ENCODE results near the gene BRAF.
"Not testable (repeated sequence)": the region's sequence is repeated elsewhere in the genome, so short reads cannot be mapped to it uniquely, and the experiment has no call there.

BRAF gene

DNA sequence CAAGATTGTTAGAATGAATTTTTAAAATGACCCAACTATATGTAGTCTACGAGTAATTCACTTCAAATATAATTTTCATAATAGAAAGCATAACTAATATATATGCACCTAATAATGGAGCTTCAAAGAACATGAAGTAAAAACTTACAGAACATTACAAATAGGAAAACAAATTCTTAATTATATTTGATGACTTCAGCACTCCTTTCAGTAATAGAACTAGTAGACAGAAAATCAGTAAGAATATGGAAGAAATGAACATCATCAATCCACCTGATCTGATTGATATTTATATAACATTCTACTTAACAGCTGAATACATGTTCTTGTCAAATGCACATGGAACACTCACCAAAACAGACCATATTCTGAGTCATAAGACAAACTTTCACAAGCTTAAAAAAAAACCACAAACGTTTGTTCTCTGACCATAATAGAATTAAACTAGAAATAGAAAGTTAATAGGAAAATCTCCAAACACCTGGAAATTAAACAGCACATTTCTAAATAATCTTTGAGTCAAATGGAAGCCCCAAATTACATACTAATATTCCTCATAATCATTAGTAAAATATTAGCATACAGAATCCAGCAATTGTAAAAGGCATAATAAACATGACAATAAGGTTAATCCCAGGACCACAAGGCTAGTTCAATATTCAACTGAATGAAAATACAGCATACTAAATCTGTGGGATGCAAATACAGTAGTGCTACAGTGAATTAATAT is 48.0 kb downstream of the BRAF start:
- peak; percentile 45 for DNase-seq (ENCODE audit: low read depth)

DNA sequence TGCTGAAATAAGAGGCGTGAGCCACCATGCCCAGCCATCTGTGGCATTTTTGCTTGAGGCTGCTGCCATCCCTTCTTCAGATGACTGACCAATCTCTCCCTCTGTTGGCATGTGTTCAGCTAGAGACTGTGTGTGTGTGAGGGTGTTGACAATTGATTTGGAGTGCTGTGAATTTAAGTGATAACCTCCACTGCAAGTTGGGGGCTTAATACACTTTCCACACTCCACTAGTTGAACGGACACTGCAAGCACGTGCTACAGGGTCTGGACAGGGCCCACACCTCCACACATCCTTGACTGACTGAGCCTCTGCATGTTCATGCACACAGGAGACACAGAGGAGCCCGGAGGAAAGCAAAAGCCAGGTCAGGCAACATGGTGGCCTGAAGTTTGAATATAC is 51.3 kb downstream of the BRAF start:
- no peak for DNase-seq (ENCODE audit: low read depth)

DNA sequence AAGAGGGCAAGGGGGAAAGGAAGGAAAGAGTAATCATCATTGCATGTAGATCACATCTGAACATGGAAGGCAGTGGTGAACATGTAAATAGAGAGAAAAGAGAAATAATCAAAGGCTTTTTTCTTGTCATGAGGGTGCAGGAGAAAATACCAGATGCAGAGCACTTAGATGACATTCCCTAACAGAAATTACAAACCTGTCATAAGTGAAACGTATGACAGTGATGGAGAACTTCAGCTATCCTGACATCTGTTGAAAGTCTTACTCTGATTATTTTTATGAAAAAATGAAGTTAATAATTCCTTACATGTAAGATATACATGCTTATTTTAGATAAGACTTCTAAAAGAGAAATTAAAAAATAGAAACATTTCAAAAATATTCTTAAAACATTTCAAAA is 54.7 kb downstream of the BRAF start:
- no peak for DNase-seq (ENCODE audit: low read depth)

DNA sequence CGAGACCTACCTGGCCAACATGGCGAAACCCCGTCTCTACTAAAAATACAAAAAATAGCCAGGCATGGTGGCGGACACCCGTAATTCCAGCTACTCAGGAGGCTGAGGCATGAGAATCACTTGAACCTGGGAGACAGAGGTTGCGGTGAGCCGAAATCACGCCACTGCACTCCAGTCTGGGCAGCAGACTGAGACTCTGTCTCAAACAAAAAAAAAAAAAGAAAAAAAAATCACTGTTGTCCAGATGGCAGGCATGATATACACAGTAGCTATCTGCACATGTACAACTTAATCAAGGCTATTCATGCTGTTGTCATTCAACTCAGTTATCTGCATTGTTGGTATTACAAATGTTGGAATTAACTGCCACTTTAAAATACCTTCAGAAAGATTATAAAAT is 55.3 kb downstream of the BRAF start:
- DNase-seq (ENCODE audit: low read depth) = no peak

DNA sequence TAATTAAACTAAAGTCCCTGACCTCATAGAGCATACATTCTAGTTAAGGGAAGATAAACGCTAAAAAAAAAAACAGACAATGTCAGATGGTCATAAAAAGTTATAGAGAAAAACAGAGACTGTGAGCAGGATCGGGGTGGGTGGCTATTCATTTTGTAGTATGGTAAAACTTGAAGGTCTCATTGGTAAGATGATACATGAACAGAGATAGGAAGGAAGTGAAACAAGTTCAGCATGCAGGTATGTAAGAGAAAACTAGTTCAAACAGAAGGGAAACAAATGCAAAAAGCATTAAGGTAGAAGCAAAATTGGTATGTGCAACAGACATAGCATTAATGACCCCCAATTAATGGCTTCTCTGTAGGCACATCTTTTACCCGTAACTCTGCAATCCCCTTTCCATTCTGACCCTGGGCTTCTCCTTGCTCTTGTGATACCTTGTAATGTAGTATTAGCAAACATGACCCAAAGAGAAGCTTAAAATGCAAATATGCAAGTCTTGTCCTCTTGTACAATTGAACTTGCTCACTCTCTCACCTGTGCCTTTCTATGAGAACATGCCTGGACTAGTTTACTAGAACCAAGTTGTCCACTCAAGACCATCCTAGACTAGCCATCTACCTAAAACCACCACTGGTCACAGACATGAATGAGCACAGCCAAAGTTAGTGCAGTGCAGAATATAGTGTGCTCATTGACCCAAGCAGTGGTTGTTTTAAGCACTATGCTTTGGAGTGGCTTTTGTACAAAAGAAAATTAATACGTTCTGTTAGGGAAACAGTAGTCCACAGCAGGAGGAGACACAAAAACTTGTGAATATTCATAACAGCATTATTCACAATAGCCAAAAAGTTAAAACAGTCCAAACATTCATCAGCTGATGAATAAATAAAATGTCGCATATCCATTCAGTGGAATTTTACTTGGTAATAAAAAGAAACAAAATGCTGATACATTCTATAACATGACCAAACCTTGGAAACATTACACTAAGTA is 57.0 kb downstream of the BRAF start:
- no peak for DNase-seq (ENCODE audit: low read depth)

DNA sequence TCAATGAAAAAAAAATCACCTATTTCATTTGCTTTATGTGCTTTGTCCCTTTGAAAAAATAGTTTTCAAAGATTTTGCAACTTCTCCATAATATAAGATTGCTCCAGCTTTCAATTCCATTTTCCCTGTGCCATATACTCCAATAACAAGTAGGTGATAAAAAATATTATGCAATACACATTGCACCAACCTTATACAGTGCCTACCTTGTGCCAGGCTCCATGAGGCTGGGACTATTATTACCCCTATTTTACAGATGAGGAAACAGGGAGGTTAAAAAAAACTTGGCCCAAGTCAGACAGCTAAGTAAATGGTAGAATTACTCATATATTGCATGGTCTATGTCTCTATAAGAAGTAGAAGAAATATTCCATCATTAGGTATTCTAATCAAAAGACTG is 57.8 kb downstream of the BRAF start:
- DNase-seq (ENCODE audit: low read depth) = no peak

DNA sequence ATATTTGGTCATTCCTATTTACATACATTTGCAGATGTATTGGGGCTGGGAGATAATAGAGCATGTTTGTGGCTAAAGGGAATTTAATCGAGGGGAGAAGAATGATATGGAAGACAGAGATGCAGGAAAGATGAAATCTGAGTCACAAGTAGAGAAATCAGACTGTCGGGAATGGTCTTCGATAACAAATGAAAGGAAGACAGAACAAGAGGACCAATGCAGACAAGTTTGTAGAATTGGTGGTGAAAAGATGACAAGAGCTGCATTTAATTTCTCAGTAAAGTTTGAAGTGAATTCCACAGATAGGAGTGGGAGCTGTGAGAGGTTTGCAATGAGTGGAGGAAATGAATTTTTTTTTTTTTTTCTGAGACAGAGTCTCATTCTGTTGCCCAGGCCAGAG is 60.0 kb downstream of the BRAF start:
- no peak for DNase-seq (ENCODE audit: low read depth)

DNA sequence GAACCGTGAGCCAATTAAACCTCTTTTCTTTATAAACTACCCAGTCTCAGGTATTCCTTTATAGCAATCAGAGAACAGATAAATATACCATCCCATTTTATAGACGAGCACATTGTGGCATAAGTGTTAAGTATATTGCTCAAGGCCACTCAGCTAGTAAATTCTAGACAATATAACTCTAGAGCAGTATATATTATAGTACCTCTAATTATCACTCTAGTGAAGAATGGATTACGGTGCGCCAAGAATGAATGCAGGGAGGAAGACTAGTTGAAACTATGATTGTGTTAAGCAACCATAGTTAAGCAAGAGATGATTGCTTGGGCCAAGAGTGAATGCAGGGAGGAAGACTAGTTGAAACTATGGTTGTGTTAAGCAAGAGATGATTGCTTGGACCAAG is 60.9 kb downstream of the BRAF start:
- DNase-seq (ENCODE audit: low read depth) = no peak

DNA sequence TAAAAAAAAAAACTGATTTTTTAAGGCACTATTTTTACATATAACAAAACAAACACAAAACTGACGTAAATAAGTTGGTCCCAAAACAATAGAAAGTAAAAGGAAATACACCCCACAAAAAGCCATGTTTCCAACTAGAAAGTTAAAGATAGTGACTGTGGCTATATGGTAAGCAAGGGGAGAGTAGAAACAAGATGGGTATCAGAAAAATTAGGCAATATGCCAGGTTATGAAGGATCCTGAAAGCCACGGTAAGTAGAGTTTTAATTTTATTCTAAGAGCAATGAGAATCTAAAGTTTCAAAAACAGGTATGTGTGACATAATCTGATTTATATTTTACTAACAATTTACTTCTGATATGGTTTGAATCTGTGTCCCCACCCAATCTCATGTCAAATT is 61.5 kb downstream of the BRAF start:
- no peak for DNase-seq (ENCODE audit: low read depth)

DNA sequence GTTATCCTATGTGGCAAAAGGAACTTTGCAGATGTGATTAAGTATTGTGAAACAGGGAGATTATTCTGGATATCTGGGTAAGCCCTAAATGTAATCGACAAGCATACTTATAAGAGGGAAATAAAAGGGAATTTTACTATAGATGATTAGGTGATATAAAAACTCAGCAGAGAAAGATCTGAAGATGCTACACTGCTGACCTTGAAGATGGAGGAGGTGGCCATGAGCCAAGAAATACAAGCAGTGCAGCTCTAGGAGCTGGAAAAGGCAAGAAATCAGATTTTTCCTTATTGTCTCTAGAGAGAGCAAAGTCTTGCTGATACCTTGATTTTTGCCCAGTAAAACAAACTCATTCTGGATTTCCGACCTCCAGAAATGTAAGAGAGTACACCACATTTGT is 67.7 kb downstream of the BRAF start:
- DNase-seq (ENCODE audit: low read depth) = no peak

DNA sequence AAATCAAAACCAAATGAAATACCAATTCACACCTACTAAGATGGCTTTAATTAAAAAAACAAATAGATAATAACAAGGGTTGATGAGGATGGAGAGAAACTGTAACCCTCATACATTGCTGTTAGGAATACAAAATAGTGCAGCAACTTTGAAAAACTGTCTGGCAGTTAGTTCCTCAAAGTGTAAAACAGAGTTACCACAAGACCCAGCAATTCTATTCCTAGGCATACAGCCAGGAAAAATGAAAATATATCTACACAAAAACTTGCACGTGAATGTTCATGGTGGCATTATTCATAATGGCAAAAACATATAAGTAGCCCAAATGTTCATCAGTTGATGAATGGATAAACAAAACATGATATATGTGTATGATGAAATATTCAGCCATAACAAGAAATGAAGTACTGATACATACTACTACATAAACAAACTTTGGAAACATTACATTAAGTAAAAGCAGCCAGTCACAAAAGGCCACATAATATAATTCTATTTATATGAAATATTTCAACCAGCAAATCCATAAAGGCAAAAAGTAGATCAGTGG is 83.5 kb downstream of the BRAF start:
- peak; percentile 42 for DNase-seq (ENCODE audit: low read depth)

DNA sequence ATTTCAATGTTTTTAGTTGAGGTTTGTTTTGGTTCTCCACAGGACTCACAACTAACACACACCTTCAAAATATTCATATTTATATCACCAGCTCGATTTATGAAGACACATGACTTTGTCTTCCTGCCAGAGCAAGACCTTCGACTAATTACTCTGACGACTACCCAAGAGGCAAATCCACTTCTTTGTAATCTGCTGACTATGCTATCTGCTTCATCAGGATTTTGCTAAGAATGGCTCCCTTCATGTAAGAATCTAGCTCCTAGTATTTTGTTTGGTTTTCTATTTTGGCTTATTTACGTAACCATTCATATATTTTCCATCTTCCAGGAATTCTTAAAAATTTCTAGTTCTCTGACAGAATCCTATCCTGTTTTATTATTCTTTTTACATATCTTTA is 93.0 kb downstream of the BRAF start:
- no peak for DNase-seq (ENCODE audit: low read depth)

DNA sequence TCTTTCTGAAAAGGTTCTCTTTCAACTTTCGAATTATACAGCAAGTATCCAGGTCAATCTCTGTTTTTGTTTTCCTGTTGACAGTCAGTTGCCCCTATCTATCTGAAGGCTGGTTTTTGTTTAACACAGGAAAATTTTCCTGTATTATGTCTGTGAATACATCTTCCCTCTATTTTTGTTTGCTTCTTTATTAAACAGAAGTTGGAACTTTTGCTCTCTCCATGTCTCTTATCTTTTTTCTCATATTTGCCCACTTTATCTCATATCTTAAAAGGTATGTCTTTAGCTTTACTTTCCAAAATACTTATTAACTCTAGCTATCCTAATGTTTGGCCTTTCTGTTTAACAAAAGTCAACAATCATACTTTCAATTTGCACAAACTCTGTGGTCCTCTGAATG is 95.0 kb downstream of the BRAF start:
- DNase-seq (ENCODE audit: low read depth) = no peak

DNA sequence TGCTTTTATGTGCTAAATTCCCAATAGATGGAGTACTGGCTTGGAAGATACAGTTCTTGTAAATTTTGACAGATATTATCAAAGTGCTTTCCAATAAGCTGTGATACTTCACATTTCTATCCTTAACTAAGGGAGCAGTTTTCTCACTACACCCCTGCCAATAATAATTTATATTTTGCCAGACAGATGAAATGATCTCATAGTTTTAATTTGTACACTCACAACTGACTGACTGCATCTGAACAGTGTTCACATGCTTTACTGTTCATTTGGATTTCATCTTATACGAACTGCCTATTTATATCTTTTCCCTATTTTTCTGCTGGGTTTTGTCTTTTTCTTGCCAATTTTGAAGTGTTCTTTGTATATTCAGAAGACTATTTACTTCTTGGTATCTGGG is 96.0 kb downstream of the BRAF start:
- DNase-seq (ENCODE audit: low read depth) = no peak

DNA sequence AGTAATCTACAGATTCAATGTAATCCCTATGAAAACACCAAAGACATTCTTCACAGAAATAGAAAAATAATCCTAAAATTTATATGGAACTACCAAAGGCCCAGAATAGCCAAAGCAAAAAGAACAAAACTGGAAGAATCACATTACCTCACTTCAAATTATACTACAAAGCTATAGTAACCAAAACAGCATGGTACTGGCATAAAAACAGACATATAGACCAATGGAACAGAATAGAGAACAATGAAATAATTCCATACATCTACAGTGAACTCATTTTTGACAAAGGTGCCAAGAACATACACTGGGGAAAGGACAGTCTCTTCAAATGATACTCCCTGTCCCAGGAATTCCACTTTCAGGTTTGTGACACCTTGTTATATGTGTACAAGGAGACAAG is 107.3 kb downstream of the BRAF start:
- DNase-seq (ENCODE audit: low read depth) = not testable (repeated sequence)

DNA sequence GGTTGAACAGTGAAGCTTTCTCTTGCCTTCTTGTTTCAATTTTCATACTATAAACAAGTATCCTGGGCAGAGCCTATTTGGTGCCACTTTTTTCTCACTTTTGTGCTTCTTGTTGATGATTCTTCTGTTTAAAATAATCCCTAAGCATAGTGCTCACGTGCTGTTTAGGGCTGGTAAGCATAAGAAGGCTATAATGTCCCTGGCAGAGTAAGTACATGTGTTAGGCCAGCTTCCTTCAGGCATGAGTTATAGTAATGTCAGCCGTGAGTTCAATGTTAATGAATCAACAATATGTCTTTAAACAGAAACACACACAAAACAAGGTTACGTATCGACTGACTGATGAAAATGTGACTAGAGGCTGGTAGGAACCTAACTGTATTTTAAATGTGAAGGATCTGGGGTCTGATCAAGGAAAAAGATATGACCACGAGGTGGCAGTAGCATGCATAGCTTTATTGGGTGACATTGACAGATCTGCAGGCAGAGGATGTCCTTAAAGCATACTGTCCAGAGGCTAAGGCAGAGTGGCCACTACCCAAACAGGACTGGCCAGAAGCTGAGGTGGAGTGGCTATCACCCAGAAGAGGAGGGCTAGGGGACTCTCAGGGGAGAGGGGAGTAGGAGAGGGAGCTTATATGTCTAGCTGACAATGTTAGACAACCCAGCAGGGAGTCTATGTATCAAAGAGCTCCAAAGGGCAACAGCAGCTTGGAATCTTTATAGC is 113.7 kb downstream of the BRAF start:
- DNase-seq (ENCODE audit: low read depth) = peak; percentile 62

DNA sequence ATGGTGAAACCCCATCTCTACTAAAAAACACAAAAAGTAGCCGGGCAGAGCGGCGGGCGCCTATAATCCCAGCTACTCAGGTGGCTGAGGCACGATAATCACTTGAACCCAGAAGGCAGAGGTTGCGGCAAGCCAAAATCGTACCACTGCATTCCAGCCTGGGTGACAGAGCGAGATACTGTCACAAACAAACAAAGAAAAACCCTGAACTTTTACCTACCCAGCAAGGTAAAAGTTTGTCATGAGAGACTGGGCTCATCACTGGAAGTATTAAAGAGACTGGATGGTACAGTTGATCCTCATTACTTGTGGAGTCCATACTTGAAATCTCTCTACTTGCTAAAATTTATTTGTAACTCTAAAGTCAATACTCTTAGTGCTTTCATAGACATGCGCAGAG is 114.3 kb downstream of the BRAF start:
- no peak for DNase-seq (ENCODE audit: low read depth)

DNA sequence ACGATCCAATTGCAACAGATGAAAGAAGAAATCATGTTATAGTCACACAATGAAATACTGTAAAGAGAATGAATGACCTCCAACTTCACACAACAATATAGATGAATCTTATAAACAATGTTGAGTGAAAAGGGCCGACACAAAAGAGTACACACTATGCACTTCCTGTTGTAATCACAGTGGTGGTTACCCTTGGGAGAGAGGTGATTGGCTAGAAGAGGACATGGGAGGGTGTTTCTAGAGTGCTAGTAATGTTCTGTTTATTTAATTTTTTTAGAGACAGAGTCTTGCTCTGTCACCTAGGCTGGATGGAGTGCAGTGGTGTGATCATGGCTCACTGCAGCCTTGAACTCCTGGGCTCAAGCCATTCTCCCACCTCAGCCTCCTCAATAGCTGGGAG is 145.8 kb downstream of the BRAF start:
- no peak for DNase-seq (ENCODE audit: low read depth)

DNA sequence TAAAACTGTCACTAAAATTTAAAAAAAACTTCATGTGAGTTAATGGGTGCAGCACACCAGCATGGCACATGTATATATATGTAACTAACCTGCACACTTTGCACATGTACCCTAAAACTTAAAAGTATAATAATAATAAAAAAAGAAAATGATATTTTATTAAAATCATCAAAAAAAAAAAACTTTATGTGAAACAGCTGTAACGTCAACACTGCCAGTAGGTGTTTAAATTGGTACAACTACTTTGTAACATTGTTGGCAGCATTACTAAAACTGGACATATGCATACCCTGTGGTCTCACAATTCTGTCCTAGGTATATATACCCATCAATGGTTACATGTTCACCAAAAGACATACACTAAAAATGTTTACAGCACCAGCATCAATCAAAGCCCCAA is 146.2 kb downstream of the BRAF start:
- no peak for DNase-seq (ENCODE audit: low read depth)

DNA sequence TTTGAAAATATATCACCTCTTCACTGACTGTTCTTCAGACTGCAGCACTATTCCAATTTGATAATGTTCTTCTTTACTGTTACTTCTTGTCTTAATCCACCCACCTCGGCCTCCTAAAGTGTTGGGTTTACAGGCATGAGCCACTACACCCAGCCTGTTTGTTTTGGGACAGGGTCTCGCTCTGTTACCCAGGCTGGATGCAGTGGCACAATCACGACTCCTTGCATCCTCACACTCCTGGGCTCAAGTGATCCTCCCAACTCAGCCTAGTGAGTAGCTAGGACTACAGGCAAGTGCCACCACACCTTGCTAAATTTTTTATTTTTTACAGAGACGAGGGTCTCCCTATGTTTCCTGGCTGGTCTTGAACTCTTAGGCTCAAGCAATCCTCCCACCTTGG is 150.4 kb downstream of the BRAF start:
- DNase-seq (ENCODE audit: low read depth) = no peak

DNA sequence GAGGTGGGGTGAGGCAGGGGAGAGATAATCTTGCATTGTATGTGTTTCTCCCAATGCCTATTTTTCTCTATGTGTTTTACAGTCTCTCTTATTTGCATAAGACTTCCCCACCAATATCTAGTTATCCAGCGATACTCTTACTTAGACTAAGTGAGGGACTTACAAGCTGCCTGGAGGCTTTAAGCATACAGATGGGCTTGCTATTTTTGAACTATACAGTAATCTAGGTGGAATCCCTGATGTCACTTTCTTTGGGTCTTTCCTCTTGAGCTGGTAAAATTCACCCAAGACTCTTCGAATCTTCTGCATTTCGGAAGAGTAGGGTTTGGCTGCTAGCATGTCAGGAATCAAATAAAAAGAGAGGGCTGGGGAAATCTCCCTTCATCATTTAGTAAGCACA is 151.6 kb downstream of the BRAF start:
- no peak for DNase-seq (ENCODE audit: low read depth)

DNA sequence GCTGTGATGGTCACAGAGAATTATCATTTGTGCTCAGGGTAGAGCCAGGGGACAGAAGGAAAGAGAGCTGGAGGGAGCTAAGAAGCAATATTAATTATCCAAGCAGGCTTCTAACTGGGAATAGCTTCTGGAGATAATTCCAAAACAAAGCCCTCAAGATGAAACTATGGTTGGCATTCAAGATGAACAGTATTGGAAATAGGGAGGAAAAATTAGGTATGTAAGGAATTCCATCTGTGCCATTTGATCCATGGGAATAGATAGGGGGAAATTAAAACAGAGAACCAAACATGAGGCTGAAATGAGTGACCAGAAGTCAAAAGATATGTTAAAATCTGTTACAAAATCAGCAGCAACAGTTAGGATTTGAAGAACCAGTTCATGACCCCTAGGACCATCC is 152.9 kb downstream of the BRAF start:
- DNase-seq (ENCODE audit: low read depth) = no peak
